A673 (cell line): ENCODE results near the gene TOR4A. TPM values are rescaled to one million over a fixed set of nuclear protein-coding genes. Genes with fewer than 3 reads are reported as not detected.

Source experiments
- BruUV-seq: library from RNA; stranded (reverse); fragments of 400-500 nt; replicated peaks from 2 replicates; lab custom pipeline; 2021; lab: Mats Ljungman, UMichigan
- CTCF ChIA-PET: fragments of 300-600 bp; sonication (Branson Sonifier 250); formaldehyde crosslinking; loops from one replicate; lab custom pipeline; 2022; ENCODE audit warnings: antibody characterized with exemption; lab: Charles Lee
- POLR2A ChIA-PET: fragments of 300-600 bp; sonication (Branson Sonifier 250); formaldehyde crosslinking; loops from one replicate; lab custom pipeline; 2022; ENCODE audit warnings: antibody characterized with exemption; ENCODE audit not compliant: low non-redundant PET; lab: Charles Lee
- DNase-seq: peaks from one replicate; pipeline ENCODE4 v3.0.0-alpha.2; 2015; ENCODE audit warnings: low spot score
- H3K27ac ChIP-seq: fragments of 200-600 bp; sonication (generic); 2 replicates; pipeline ENCODE4 v1.5.1; 2016; ENCODE audit warnings: mixed run types, low read depth, mild to moderate bottlenecking, mixed read lengths, antibody characterized with exemption, low read length; ENCODE audit not compliant: poor library complexity, severe bottlenecking
- H3K27me3 ChIP-seq: fragments of 200-600 bp; sonication (generic); replicated peaks from 2 replicates; pipeline ENCODE4 v1.6.1; 2017; ENCODE audit warnings: mixed run types, low read depth, mild to moderate bottlenecking, mixed read lengths, antibody characterized with exemption, low read length; ENCODE audit not compliant: insufficient read depth, poor library complexity
- H3K36me3 ChIP-seq: fragments of 200-600 bp; sonication (generic); 2 replicates; pipeline ENCODE4 v1.6.1; 2016; ENCODE audit warnings: mixed run types, mild to moderate bottlenecking, mixed read lengths, antibody characterized with exemption, low read length; ENCODE audit not compliant: insufficient read depth, poor library complexity, severe bottlenecking
- H3K4me1 ChIP-seq: fragments of 200-600 bp; sonication (generic); 2 replicates; pipeline ENCODE4 v1.6.1; 2017; ENCODE audit warnings: mixed run types, mild to moderate bottlenecking, mixed read lengths, antibody characterized with exemption, low read length; ENCODE audit not compliant: insufficient read depth, poor library complexity, severe bottlenecking
- H3K4me3 ChIP-seq: fragments of 200-600 bp; sonication (generic); 2 replicates; pipeline ENCODE4 v1.5.1; 2016; ENCODE audit warnings: low read depth, mixed run types, mild to moderate bottlenecking, mixed read lengths, low read length; ENCODE audit not compliant: poor library complexity, severe bottlenecking
- H3K9me3 ChIP-seq: fragments of 200-600 bp; sonication (generic); 2 replicates; pipeline ENCODE4 v1.6.1; 2016; ENCODE audit warnings: mixed run types, low read depth, mild to moderate bottlenecking, mixed read lengths, antibody characterized with exemption, low read length; ENCODE audit not compliant: poor library complexity, severe bottlenecking
- EZH2 ChIP-seq: fragments of 200-600 bp; sonication (generic); IDR thresholded peaks from 2 replicates; pipeline ENCODE4 v1.6.1; 2017; ENCODE audit warnings: borderline replicate concordance, low read depth, mild to moderate bottlenecking, mixed read lengths, antibody characterized with exemption, low read length; ENCODE audit not compliant: poor library complexity, severe bottlenecking
- intact Hi-C: fragments of 100-400 bp; cut with micrococcal nuclease; formaldehyde crosslinking; loops from one replicate; pipeline ENCODE4 v1.10.0; 2022; ENCODE audit not compliant: unreplicated experiment
- total RNA-seq: library from RNA; stranded (reverse); gene quantifications from 2 replicates; pipeline ENCODE4 v1.2.3, GENCODE V29; 2021
- TF ChIP-seq, protein P1 (sequence below): fragments of 300-800, 200-600 bp; sonication (generic); conservative IDR thresholded peaks from 2 replicates; pipeline ENCODE4 v1.5.1; 2017; ENCODE audit warnings: low read depth, mild to moderate bottlenecking, antibody characterized with exemption, low read length, moderate library complexity, mixed read lengths

The TOR4A gene
- total RNA-seq, 1 experiment from 2014 or later = 0.82 TPM

DNA sequence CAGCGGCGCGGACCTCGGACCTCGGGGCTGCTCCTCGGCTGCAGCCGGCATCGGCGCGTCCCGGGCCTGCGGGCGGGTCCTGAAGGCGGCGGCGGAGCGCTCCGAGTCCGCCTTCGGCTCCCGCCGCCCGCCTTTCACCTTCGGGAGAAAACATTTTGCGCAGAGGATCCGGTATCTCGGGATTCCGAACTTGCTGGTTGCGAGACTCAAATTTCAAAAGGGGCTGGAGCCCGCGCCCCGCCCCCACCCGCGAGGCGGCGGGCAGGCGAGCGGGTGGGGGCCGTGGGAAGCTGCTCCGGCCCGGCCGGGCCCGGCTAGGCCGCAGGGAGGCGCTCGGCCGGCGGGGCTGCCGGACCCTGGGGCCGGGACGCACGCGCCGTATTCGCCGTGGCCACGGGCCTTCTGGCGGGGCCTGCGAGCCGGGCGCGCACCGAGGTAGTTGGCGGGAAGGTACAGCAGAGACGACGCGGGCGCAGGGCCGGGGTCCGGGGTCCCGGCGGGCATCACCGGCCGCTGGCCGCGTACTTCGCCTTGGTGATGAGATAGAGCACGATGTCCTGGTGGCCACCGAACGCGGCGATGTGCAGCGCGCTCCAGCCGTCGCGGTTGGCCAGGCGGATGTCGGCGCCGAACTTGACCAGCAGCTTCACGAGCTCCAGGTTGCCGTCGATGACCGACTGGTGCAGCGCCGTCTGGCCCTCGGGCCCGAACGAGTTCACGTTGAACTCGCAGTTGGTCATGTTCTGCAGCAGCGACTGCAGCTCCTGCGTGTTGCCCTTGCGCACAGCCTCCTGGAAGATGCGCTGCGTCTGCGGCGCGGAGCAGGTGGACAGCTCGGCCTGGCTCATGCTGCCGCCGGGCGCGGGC, 23.8 kb downstream of the TOR4A start:
- POLR2A ChIA-PET = interaction anchor here (0.6 kb wide), 1 partner anchor 234 kb away, joined by 3 read pairs; no protein-coding TSS in a partner anchor
- Histone ChIP-seq H3K9me3 (no peaks in the 10 kb centered on the region), H3K4me1 (peaks cover 53% of the 10 kb centered on the region), H3K27ac (peak overlapping the region; percentile 49), H3K27me3 (no peaks in the 10 kb centered on the region), H3K36me3 (no peaks in the 10 kb centered on the region), H3K4me3 (peak overlapping the region; percentile 60)
- CTCF ChIA-PET = interaction anchor here (1.2 to 1.3 kb wide), 2 partner anchors 15 to 122 kb away, joined by 3 to 8 read pairs; partner anchors contain the start of genes EXD3 and NOXA1
- DNase-seq = peak; percentile 66
- TF ChIP-seq, protein P1, sequence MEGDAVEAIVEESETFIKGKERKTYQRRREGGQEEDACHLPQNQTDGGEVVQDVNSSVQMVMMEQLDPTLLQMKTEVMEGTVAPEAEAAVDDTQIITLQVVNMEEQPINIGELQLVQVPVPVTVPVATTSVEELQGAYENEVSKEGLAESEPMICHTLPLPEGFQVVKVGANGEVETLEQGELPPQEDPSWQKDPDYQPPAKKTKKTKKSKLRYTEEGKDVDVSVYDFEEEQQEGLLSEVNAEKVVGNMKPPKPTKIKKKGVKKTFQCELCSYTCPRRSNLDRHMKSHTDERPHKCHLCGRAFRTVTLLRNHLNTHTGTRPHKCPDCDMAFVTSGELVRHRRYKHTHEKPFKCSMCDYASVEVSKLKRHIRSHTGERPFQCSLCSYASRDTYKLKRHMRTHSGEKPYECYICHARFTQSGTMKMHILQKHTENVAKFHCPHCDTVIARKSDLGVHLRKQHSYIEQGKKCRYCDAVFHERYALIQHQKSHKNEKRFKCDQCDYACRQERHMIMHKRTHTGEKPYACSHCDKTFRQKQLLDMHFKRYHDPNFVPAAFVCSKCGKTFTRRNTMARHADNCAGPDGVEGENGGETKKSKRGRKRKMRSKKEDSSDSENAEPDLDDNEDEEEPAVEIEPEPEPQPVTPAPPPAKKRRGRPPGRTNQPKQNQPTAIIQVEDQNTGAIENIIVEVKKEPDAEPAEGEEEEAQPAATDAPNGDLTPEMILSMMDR = no peak
- no peak for TF ChIP-seq EZH2
- BruUV-seq = no TSS peak
- intact Hi-C loops = no loop called here

DNA sequence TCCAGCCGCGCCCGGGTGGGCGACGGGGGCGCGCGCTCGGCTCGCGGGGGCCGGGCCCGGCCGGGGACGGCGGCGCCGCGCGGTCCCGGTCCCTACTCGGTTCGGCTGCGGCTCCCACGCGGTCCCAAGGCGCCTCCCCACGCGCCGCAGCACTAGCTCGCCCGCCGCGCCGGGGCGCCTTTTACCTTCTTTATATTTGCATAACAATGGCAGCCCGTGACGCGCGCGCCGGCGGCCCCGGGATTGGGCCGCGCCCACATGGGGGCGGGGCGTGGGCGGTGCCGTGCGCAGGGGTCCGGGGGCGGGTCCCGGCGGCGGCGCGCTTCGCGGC, 24.6 kb downstream of the TOR4A start, which contains the start of gene NRARP:
Gene NRARP, minus strand, starts transcription at position 154 of the 331 bp plus-strand sequence. CDS start 343 bp downstream, outside the sequence.
- TF ChIP-seq, protein P1 = no peak
- TF ChIP-seq EZH2 = no peak
- DNase-seq = peak; percentile 90
- Histone ChIP-seq H3K4me3 (peak within 1 kb of the TSS; percentile 60), H3K9me3 (no peaks in the 10 kb centered on the region), H3K4me1 (peaks cover 54% of the 10 kb centered on the region), H3K27me3 (no peaks in the 10 kb centered on the region), H3K27ac (peak within 1 kb of the TSS; percentile 70), H3K36me3 (no peaks in the 10 kb centered on the region)
- intact Hi-C loops = no loop called here
- ChIA-PET POLR2A (interaction anchor here (0.6 kb wide), 1 partner anchor 240 kb away, joined by 3 read pairs; no protein-coding TSS in a partner anchor), CTCF (interaction anchor here (0.7 to 1.3 kb wide), 3 partner anchors 15 to 211 kb away, joined by 3 to 8 read pairs (median 4); partner anchors contain the start of genes EXD3 and NOXA1)
- no TSS peak for BruUV-seq

DNA sequence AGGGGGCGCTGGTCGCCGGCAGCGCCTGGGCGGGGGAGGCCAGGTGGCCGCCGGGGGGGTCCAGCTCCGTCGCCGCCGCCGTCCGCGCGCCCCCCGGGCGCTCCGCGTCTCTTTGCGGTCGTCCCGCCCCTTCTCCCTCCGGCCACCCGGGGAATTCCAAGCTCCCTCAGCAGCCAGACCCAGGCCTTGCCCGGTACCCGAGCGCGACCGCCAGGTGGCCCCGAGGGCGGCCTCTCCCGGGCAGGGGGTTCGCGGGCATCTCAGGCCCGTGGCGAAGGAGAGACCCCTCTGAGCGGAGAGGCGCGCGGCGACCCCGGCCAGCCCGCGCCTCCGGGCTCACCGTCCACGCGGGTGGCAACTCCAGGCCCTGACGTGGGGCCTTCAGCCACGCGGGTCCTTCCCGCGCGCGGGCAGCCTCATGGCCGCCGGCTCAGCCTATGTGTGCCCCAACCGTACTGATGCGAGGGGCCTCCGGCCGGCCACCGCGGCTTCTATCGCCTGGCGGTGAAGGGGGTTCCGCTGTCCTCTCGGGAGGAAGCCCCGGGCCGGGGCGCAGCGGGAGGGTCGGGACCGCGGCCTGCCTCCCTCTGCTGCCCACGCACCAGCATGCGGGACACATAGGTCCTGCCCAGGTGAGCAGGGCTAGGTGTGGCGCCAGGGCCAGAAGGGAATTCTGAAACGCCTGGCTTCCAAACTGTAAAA, 25.1 kb downstream of the TOR4A start:
- peak overlapping the region; percentile 70 for H3K27ac ChIP-seq
- intact Hi-C loops = no loop called here
- POLR2A ChIA-PET = interaction anchor here (0.6 kb wide), 1 partner anchor 240 kb away, joined by 3 read pairs; no protein-coding TSS in a partner anchor
- H3K4me3 ChIP-seq = peak overlapping the region; percentile 36
- peaks cover 54% of the 10 kb centered on the region for H3K4me1 ChIP-seq
- BruUV-seq = no TSS peak
- CTCF ChIA-PET = interaction anchor here (0.7 to 1.3 kb wide), 2 partner anchors 120 to 210 kb away, joined by 4 to 8 read pairs; partner anchors contain the start of genes EXD3 and NOXA1
- DNase-seq = no peak
- TF ChIP-seq, protein P1 = peak; percentile 40; the same call in 1 of the 2 replicates
- no peak for TF ChIP-seq EZH2
- H3K9me3 ChIP-seq = no peaks in the 10 kb centered on the region
- H3K27me3 ChIP-seq = no peaks in the 10 kb centered on the region
- H3K36me3 ChIP-seq = no peaks in the 10 kb centered on the region
